Measurements from ENCODE around the gene RPS8.

Gene RPS8

DNA sequence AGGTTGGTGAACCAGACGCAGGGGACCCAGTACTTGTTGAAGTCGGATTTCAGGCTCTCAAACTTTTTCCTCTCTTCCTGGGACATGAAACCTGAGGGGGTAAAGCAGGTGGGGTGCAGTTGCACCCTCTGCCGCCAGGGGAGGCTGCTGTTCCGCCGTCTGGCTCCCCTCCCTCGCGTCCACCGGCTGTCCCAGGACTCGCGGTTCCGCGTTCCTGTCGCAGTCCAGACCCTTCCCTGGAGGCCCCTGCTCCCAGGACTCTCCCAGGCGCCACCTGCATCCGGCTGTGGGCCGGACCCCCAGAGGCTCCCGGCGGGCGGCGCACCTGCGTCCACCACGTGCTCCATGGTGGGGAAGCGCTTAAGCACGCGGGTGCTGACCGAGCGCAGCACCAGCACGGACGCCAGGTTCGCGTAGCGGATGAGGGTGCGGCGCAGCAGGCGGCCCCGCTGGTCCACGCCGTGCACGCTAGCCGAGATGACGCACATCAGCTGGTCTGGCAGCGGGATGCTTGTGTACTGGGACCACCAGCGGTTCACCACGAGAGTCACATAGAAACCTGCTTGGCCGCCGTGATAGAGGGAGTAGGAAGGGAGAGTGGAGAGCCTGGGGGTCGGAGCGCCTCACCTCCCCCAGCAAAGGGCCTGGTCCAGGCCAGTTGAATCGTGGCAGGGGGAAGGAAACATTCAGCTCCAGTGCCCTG, 10.9 kb downstream of the RPS8 start:
- Histone ChIP-seq H2AFZ (ENCODE audit: low read depth, low read length) (peak overlapping the region; percentile 72), H3K4me3 (ENCODE audit: low read length) (peak overlapping the region; percentile 84), H3K36me3 (replicated peaks; ENCODE audit: low read depth, low read length) (peaks cover 6% of the 10 kb centered on the region), H3K4me2 (ENCODE audit: low read length) (peak overlapping the region; percentile 88), H3K79me2 (ENCODE audit: low read length) (no peaks in the 10 kb centered on the region), H4K20me1 (ENCODE audit: insufficient read depth, low read length) (no peaks in the 10 kb centered on the region), H3K9me3 (ENCODE audit: insufficient read depth, low read length) (no peaks in the 10 kb centered on the region), H3K27me3 (ENCODE audit: low read depth, low read length) (no peaks in the 10 kb centered on the region), H3K27ac (ENCODE audit: low read length) (0 out of 2 replicates have a peak overlapping the region, but pooled peaks have one; percentile 8), H3K4me1 (ENCODE audit: low read length) (peaks cover 27% of the 10 kb centered on the region), H3K9ac (ENCODE audit: low read length) (peak overlapping the region; percentile 73)
- no peak for TF ChIP-seq EZH2phosphoT487 (IDR thresholded peaks at IDR 0.05; ENCODE audit: low read depth)
- TF ChIP-seq, protein P1, sequence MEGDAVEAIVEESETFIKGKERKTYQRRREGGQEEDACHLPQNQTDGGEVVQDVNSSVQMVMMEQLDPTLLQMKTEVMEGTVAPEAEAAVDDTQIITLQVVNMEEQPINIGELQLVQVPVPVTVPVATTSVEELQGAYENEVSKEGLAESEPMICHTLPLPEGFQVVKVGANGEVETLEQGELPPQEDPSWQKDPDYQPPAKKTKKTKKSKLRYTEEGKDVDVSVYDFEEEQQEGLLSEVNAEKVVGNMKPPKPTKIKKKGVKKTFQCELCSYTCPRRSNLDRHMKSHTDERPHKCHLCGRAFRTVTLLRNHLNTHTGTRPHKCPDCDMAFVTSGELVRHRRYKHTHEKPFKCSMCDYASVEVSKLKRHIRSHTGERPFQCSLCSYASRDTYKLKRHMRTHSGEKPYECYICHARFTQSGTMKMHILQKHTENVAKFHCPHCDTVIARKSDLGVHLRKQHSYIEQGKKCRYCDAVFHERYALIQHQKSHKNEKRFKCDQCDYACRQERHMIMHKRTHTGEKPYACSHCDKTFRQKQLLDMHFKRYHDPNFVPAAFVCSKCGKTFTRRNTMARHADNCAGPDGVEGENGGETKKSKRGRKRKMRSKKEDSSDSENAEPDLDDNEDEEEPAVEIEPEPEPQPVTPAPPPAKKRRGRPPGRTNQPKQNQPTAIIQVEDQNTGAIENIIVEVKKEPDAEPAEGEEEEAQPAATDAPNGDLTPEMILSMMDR (IDR thresholded peaks at IDR 0.05; ENCODE audit: low read depth, low read length) = peak; percentile 78

DNA sequence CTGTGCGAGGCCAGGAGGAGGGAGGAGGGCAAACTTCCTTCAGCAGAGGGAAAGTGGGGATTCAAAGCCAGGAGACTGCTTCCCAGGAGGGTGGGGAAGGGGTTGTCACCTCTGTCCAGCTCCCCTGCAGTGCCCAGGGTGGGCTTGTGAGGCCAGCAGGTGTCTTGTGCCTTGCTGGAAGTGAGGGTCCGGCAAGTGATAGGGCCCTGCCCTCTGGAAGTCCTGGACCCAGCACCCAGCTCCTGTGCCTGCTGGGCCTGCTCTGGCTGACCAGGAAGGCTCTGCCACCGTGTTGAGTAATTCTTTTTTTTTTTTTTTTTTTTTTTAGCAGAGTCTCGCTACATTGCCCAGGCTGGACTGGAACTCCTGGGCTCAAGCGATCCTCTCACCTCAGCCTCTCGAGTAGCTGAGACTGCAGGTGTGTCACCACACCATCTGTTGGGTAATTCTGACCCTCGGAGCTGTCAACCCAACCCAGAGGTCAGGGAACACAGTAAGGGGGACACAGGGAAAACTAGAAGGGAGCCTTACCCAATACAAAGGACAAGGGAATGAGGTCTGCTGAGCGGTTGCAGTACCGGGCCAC, 11.6 kb downstream of the RPS8 start:
- Histone ChIP-seq H3K4me2 (ENCODE audit: low read length) (peak overlapping the region; percentile 88), H3K36me3 (replicated peaks; ENCODE audit: low read depth, low read length) (peaks cover 2% of the 10 kb centered on the region), H2AFZ (ENCODE audit: low read depth, low read length) (peak overlapping the region; percentile 72), H3K4me1 (ENCODE audit: low read length) (peaks cover 27% of the 10 kb centered on the region), H3K27ac (ENCODE audit: low read length) (no peak overlapping the region), H3K4me3 (ENCODE audit: low read length) (peak overlapping the region; percentile 84), H3K9ac (ENCODE audit: low read length) (peak overlapping the region; percentile 73), H3K79me2 (ENCODE audit: low read length) (no peaks in the 10 kb centered on the region), H3K27me3 (ENCODE audit: low read depth, low read length) (no peaks in the 10 kb centered on the region), H3K9me3 (ENCODE audit: insufficient read depth, low read length) (no peaks in the 10 kb centered on the region), H4K20me1 (ENCODE audit: insufficient read depth, low read length) (no peaks in the 10 kb centered on the region)
- TF ChIP-seq, protein P1 (IDR thresholded peaks at IDR 0.05; ENCODE audit: low read depth, low read length) = no peak
- no peak for TF ChIP-seq EZH2phosphoT487 (IDR thresholded peaks at IDR 0.05; ENCODE audit: low read depth)

DNA sequence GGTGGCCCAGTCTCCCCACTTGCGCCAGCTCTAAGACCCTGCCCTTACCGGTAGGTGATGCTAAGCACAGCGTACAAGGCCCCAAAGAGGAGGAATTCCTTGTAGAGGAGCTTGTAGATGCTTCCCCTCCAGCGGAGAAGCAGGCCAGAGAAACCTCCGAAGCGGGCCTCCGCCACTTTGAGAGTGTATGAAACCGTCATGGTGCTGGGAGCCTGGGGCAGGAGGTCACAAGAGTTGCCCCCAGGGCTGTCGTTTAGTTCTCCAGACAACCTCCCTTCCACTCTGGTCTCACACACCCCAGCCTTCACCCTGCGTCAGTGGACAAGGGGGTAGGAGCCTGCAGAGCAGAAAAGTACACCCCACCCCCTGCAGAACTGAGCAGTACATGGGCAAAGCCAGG, 12.2 kb downstream of the RPS8 start:
- Histone ChIP-seq H3K4me2 (ENCODE audit: low read length) (no peak overlapping the region), H3K27me3 (ENCODE audit: low read depth, low read length) (no peaks in the 10 kb centered on the region), H3K79me2 (ENCODE audit: low read length) (no peaks in the 10 kb centered on the region), H4K20me1 (ENCODE audit: insufficient read depth, low read length) (no peaks in the 10 kb centered on the region), H3K4me1 (ENCODE audit: low read length) (peaks cover 27% of the 10 kb centered on the region), H2AFZ (ENCODE audit: low read depth, low read length) (no peak overlapping the region), H3K36me3 (replicated peaks; ENCODE audit: low read depth, low read length) (no peaks in the 10 kb centered on the region), H3K9ac (ENCODE audit: low read length) (no peak overlapping the region), H3K9me3 (ENCODE audit: insufficient read depth, low read length) (no peaks in the 10 kb centered on the region), H3K27ac (ENCODE audit: low read length) (no peak overlapping the region), H3K4me3 (ENCODE audit: low read length) (no peak overlapping the region)
- TF ChIP-seq, protein P1 (IDR thresholded peaks at IDR 0.05; ENCODE audit: low read depth, low read length) = no peak
- no peak for TF ChIP-seq EZH2phosphoT487 (IDR thresholded peaks at IDR 0.05; ENCODE audit: low read depth)

DNA sequence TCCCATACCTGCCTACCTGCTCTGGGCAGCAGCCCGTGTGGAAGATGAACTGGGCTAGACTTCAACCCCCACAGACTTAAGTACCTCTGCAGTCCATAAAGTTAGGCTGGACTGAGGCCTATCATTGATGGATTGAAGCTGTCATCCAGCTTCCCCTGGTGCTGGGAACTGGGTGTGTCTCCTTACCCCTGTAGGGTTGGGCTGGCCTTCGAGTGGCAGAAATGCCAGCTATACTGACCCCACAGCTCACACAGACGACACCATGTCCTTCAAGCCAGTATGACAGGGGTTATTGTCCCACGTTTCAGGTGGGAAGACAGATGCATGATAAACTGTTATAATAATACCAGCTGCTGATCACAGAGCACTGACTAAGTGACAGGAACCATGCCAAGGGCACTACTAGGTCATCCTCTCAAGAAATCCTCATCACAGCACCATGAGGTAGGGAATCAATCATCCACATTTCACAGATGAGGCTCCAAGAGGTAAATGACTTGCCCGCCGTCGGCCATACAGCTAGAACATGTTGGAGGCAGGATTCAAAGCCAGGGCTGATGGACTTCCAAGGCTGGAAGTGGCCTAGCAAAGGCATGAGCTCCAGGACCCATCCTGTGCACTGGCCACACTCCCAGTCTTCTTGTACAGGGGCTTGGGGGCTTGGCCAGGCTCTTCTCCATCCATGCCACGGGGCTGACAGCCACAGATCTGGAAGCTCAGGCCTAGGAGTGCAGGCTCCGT, 12.9 kb downstream of the RPS8 start, which contains the start of gene BEST4:
TSS of gene BEST4 (minus strand) at position 51 of the 741 bp plus-strand sequence. CDS start 465 bp downstream, outside the sequence.
- H3K9ac ChIP-seq (ENCODE audit: low read length) = no peak within 1 kb of the TSS
- H3K27me3 ChIP-seq (ENCODE audit: low read depth, low read length) = no peaks in the 10 kb centered on the region
- no peak within 1 kb of the TSS for H3K27ac ChIP-seq (ENCODE audit: low read length)

More for the DNA sequence above, 12.9 kb downstream of the RPS8 start, which contains the start of gene BEST4:
- H3K79me2 ChIP-seq (ENCODE audit: low read length) = no peaks in the 10 kb centered on the region
- TF ChIP-seq, protein P1 (IDR thresholded peaks at IDR 0.05; ENCODE audit: low read depth, low read length) = no peak
- no peak for TF ChIP-seq EZH2phosphoT487 (IDR thresholded peaks at IDR 0.05; ENCODE audit: low read depth)
- H3K4me2 ChIP-seq (ENCODE audit: low read length) = no peak within 1 kb of the TSS
- no peak within 1 kb of the TSS for H2AFZ ChIP-seq (ENCODE audit: low read depth, low read length)
- H3K4me3 ChIP-seq (ENCODE audit: low read length) = no peak within 1 kb of the TSS
- H3K4me1 ChIP-seq (ENCODE audit: low read length) = peaks cover 26% of the 10 kb centered on the region
- H3K36me3 ChIP-seq (replicated peaks; ENCODE audit: low read depth, low read length) = no peaks in the 10 kb centered on the region
- H3K9me3 ChIP-seq (ENCODE audit: insufficient read depth, low read length) = no peaks in the 10 kb centered on the region
- H4K20me1 ChIP-seq (ENCODE audit: insufficient read depth, low read length) = no peaks in the 10 kb centered on the region
